D721Med (cell line): ENCODE results near the gene RBBP5.

Experiments
- DNase-seq: peaks from one replicate; pipeline ENCODE4 v3.0.0; 2011; ENCODE audit warnings: low spot score; ENCODE audit not compliant: insufficient read length
- FAIRE-seq: peaks from 2 replicates; lab custom pipeline; 2011; peaks lifted over from hg19 to GRCh38; lab: Jason Lieb, UNC
- CTCF ChIP-seq: IDR thresholded peaks from 2 replicates; pipeline ENCODE4 v1.5.1; 2012; ENCODE audit warnings: mild to moderate bottlenecking, control low read depth; ENCODE audit not compliant: insufficient read depth; ENCODE audit errors: missing control alignments

Gene RBBP5

GRCh38 chr1:205071801-205072200, 50.0 kb downstream of the RBBP5 start:
- FAIRE-seq, result no peak

GRCh38 chr1:205071028-205071409, 50.8 kb downstream of the RBBP5 start:
- FAIRE-seq, result no peak
- TF ChIP-seq CTCF, result no peak
- no peak for DNase-seq

More at GRCh38 chr1:205071801-205072200, 50.0 kb downstream of the RBBP5 start:
- DNase-seq, result no peak
- no peak for TF ChIP-seq CTCF

DNA sequence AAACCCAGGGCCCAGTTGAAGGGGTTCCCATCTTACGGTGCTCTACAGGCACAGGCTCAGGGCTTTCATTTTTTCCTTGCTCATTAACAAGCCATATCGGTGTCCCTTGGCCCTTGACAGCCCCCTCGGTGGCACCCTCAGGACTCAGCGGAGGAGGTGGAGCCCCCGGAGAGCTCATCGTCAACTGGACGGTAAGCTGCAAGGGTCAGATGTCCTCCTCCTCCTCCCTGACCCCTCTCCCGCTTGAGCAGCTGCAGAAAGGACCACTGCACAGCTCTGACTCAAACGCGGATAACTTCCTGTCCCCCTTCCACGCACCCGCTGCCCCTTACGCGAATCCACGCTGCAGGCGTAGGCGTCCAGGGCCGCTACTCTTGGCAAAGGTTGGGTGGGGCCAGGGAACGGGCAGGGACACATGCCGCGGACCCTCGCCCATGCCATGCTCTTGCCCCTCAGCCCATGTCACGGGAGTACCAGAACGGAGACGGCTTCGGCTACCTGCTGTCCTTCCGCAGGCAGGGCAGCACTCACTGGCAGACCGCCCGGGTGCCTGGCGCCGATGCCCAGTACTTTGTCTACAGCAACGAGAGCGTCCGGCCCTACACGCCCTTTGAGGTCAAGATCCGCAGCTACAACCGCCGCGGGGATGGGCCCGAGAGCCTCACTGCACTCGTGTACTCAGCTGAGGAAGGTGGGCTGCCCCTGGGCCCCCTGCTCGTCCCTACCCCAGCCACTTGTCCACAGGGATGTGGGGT, 52.2 kb downstream of the RBBP5 start:
- no peak for FAIRE-seq
- no peak for TF ChIP-seq CTCF

GRCh38 chr1:205068457-205069040, 53.2 kb downstream of the RBBP5 start:
- no peak for FAIRE-seq
- no peak for TF ChIP-seq CTCF
- DNase-seq, result no peak

More for the DNA sequence above, 52.2 kb downstream of the RBBP5 start:
- peak; percentile 2 for DNase-seq

DNA sequence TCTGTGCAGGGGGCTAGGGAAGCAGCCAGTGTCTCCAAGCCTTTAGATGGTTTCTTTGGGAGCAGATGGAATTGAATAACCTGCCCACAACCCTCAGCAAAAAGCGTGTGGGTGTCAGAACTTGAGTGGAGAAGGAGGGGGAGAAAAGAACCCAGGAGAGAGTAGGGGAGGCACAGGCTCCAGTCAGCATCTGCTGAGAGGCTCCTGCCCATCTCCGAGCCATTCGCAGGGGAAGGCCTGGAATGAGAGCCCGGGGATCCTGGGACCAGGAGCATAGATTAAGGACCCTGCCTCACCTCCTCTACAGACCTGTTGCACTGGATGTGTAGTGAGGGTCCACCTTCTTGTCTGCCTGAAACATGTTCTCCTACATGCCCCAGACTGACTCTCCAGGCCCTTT, 53.8 kb downstream of the RBBP5 start:
- no peak for DNase-seq
- no peak for TF ChIP-seq CTCF
- no peak for FAIRE-seq

- DNase-seq, result no peak
- FAIRE-seq, result no peak
- TF ChIP-seq CTCF, result no peak
Observed at GRCh38 chr1:205067031-205067430, 54.7 kb downstream of the RBBP5 start.
